HepG2 (cell line): ENCODE data around the gene ARL3. TPM values are rescaled to one million over a fixed set of nuclear protein-coding genes. Genes with fewer than 3 reads are reported as not detected.

Source experiments
- ARNT2 ChIP-seq: sonication (generic); formaldehyde crosslinking; IDR thresholded peaks from 2 replicates; pipeline ENCODE4 v1.8.0; 2022; ENCODE audit warnings: mild to moderate bottlenecking, low read depth, missing genetic modification reagents, moderate library complexity
- ATM ChIP-seq: fragments of 450-650 bp; IDR thresholded peaks from 2 replicates; pipeline ENCODE4 v1.7.1; 2017; ENCODE audit warnings: mild to moderate bottlenecking, borderline replicate concordance
- GZF1 ChIP-seq: sonication (generic); formaldehyde crosslinking; IDR thresholded peaks from 2 replicates; pipeline ENCODE4 v1.5.1; 2020; ENCODE audit warnings: mild to moderate bottlenecking, missing genetic modification reagents
- MEIS1 ChIP-seq: sonication (generic); formaldehyde crosslinking; IDR thresholded peaks from 2 replicates; pipeline ENCODE4 v1.9.0; 2021; ENCODE audit warnings: mild to moderate bottlenecking, missing genetic modification reagents, moderate library complexity, borderline replicate concordance
- PPARG ChIP-seq: conservative IDR thresholded peaks from 2 replicates; pipeline ENCODE4 v1.6.1; 2016; ENCODE audit warnings: missing biosample characterization, missing genetic modification reagents
- SIX1 ChIP-seq: sonication (generic); formaldehyde crosslinking; IDR thresholded peaks from 2 replicates; pipeline ENCODE4 v1.4.0; 2020; ENCODE audit warnings: missing genetic modification reagents, borderline replicate concordance
- SPEN ChIP-seq: sonication (generic); formaldehyde crosslinking; IDR thresholded peaks from 2 replicates; pipeline ENCODE4 v1.5.1; 2020; ENCODE audit warnings: low read depth, mild to moderate bottlenecking, missing genetic modification reagents
- SSRP1 ChIP-seq: IDR thresholded peaks from 2 replicates; pipeline ENCODE4 v1.6.1; 2016; ENCODE audit warnings: control low read depth
- TARDBP ChIP-seq: sonication (generic); formaldehyde crosslinking; IDR thresholded peaks from 2 replicates; pipeline ENCODE4 v1.8.0; 2022; ENCODE audit warnings: mild to moderate bottlenecking, missing genetic modification reagents
- ZBED4 ChIP-seq: sonication (generic); formaldehyde crosslinking; IDR thresholded peaks from 2 replicates; pipeline ENCODE4 v1.4.0; 2020; ENCODE audit warnings: missing genetic modification reagents, borderline replicate concordance
- ZMYM3 ChIP-seq: sonication (generic); formaldehyde crosslinking; IDR thresholded peaks from 2 replicates; pipeline ENCODE4 v1.5.1; 2020; ENCODE audit warnings: mild to moderate bottlenecking, missing genetic modification reagents
- ZNF253 ChIP-seq: sonication (generic); formaldehyde crosslinking; IDR thresholded peaks from 2 replicates; pipeline ENCODE4 v1.8.0; 2022; ENCODE audit warnings: mild to moderate bottlenecking, missing genetic modification reagents, borderline replicate concordance
- ZNF264 ChIP-seq: sonication (generic); formaldehyde crosslinking; IDR thresholded peaks from 2 replicates; pipeline ENCODE4 v1.4.0; 2020; ENCODE audit warnings: missing genetic modification reagents
- ZNF496 ChIP-seq: sonication (generic); formaldehyde crosslinking; IDR thresholded peaks from 2 replicates; pipeline ENCODE4 v1.8.1; 2023; ENCODE audit warnings: mild to moderate bottlenecking, moderate library complexity, missing genetic modification reagents; ENCODE audit not compliant: insufficient replicate concordance
- ZNF547 ChIP-seq: sonication (generic); formaldehyde crosslinking; IDR thresholded peaks from 2 replicates; pipeline ENCODE4 v1.5.1; 2020; ENCODE audit warnings: mild to moderate bottlenecking, missing genetic modification reagents
- ZNF607 ChIP-seq: sonication (generic); formaldehyde crosslinking; IDR thresholded peaks from 2 replicates; pipeline ENCODE4 v1.5.1; 2020; ENCODE audit warnings: missing genetic modification reagents, mild to moderate bottlenecking, borderline replicate concordance
- ZNF660 ChIP-seq: sonication (generic); formaldehyde crosslinking; IDR thresholded peaks from 2 replicates; pipeline ENCODE4 v1.5.1; 2020; ENCODE audit warnings: mild to moderate bottlenecking, low read depth, missing genetic modification reagents, borderline replicate concordance
- ZNF747 ChIP-seq: sonication (generic); formaldehyde crosslinking; IDR thresholded peaks from 2 replicates; pipeline ENCODE4 v1.8.1; 2023; ENCODE audit warnings: missing genetic modification reagents, mild to moderate bottlenecking, borderline replicate concordance
- ZUFSP ChIP-seq: sonication (generic); formaldehyde crosslinking; IDR thresholded peaks from 2 replicates; pipeline ENCODE4 v1.9.0; 2021; ENCODE audit warnings: missing genetic modification reagents, mild to moderate bottlenecking, borderline replicate concordance
- polyA plus RNA-seq, 8 experiments: library from polyadenylated mRNA; depleted of rRNA in 3 of 8; stranded (reverse) in 7 of 8; unstranded in 1 of 8; fragments of >200 nt; fragmentation: Illumina TruSeq in 4 of 8; extraction: Trizol in 4 of 8; gene quantifications; 2 replicates each; pipeline versions ENCODE4 v1.2.1 to v1.2.3, GENCODE V29; 2011 to 2016; ENCODE audit warnings: low read depth in 4 of 8, missing spikeins in 1 of 8, mixed read lengths in 1 of 8; ENCODE audit not compliant: insufficient read depth in 1 of 8
- total RNA-seq, 5 experiments: library from RNA; depleted of rRNA; stranded (reverse); fragments of >200 nt; fragmentation: Illumina TruSeq; extraction: Trizol; gene quantifications; 2 replicates each; pipeline ENCODE4 v1.2.3, GENCODE V29; 2016; ENCODE audit warnings: low read depth in 1 of 5
- TF ChIP-seq, protein P1 (sequence below): sonication (generic); formaldehyde crosslinking; IDR thresholded peaks from 2 replicates; pipeline ENCODE4 v1.4.0; 2020; ENCODE audit warnings: missing genetic modification reagents

The ARL3 gene
- total and polyA plus RNA-seq, 2 of the 13 experiments (the other 11 are each of a cell fraction or from before 2014, with no cell fraction given), result 5.2 to 6.6 TPM

DNA sequence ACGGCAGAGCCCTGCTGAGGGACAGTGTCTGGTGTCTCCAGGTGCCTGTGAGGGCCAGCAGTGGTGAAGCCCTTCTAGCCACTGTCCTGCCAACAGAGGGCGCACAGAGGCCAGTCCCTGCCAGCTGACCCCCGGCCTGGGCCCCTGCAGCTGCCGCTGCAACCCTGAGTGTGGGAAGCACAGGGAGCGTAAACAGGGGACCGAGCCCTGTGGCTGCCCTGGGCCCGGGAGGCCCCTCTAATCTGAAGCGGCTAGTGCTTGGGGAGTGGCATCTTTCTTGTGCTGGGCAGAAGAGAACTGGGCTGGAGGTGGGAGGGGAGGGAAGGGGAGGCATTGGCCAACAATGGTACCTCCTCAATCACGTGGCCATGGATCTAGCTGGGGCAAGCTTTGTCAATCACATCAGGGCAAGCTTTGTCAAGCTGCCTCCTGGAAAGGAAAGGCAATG, 35.3 kb downstream of the ARL3 start (continued):
- TF ChIP-seq ZBED4 (CRISPR knock-in tag) (no peak), TARDBP (CRISPR knock-in tag) (no peak), ZNF660 (CRISPR knock-in tag) (no peak), ZNF547 (CRISPR knock-in tag) (no peak), ZUFSP (no peak), PPARG (CRISPR knock-in tag) (no peak), GZF1 (CRISPR knock-in tag) (no peak), MEIS1 (CRISPR knock-in tag) (0 out of 2 replicates have a peak, but pooled peaks have one; percentile 9), ZNF607 (CRISPR knock-in tag) (no peak), SPEN (CRISPR knock-in tag) (no peak), ZNF496 (no peak), ZNF264 (CRISPR knock-in tag) (no peak), SIX1 (no peak), ZNF747 (no peak), ZNF253 (CRISPR knock-in tag) (0 out of 2 replicates have a peak, but pooled peaks have one; percentile 22), ATM (no peak), ARNT2 (no peak), SSRP1 (CRISPR knock-in tag) (no peak), ZMYM3 (CRISPR knock-in tag) (peak; percentile 54)
- TF ChIP-seq, protein P1, sequence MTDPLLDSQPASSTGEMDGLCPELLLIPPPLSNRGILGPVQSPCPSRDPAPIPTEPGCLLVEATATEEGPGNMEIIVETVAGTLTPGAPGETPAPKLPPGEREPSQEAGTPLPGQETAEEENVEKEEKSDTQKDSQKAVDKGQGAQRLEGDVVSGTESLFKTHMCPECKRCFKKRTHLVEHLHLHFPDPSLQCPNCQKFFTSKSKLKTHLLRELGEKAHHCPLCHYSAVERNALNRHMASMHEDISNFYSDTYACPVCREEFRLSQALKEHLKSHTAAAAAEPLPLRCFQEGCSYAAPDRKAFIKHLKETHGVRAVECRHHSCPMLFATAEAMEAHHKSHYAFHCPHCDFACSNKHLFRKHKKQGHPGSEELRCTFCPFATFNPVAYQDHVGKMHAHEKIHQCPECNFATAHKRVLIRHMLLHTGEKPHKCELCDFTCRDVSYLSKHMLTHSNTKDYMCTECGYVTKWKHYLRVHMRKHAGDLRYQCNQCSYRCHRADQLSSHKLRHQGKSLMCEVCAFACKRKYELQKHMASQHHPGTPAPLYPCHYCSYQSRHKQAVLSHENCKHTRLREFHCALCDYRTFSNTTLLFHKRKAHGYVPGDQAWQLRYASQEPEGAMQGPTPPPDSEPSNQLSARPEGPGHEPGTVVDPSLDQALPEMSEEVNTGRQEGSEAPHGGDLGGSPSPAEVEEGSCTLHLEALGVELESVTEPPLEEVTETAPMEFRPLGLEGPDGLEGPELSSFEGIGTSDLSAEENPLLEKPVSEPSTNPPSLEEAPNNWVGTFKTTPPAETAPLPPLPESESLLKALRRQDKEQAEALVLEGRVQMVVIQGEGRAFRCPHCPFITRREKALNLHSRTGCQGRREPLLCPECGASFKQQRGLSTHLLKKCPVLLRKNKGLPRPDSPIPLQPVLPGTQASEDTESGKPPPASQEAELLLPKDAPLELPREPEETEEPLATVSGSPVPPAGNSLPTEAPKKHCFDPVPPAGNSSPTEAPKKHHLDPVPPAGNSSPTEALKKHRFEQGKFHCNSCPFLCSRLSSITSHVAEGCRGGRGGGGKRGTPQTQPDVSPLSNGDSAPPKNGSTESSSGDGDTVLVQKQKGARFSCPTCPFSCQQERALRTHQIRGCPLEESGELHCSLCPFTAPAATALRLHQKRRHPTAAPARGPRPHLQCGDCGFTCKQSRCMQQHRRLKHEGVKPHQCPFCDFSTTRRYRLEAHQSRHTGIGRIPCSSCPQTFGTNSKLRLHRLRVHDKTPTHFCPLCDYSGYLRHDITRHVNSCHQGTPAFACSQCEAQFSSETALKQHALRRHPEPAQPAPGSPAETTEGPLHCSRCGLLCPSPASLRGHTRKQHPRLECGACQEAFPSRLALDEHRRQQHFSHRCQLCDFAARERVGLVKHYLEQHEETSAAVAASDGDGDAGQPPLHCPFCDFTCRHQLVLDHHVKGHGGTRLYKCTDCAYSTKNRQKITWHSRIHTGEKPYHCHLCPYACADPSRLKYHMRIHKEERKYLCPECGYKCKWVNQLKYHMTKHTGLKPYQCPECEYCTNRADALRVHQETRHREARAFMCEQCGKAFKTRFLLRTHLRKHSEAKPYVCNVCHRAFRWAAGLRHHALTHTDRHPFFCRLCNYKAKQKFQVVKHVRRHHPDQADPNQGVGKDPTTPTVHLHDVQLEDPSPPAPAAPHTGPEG (CRISPR knock-in tag), result no peak
